ENCODE results near the gene PGAP2.

PGAP2 gene

DNA sequence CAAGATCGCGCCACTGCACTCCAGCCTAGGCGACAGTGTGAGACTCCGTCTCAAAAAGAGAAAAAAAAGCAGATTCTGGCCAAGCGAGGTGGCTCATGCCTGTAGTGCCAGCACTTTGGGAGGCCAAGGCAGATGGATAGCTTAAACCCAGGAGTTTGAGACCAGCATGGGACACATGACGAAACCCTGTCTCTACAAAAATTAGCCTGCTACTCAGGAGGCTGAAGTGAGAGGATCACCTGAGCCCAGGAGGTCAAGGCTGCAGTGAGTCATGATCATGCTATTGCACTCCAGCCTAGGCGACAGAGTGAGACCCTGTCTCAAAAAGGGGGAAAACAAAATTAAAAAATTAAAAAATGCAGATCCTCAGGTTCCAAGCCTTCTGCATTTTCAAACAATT is 14.0 kb downstream of the PGAP2 start:
- peaks cover 6% of the 10 kb centered on the region for H3K4me1 ChIP-seq (ENCODE audit: control insufficient read depth, insufficient read depth, low read length)
- H3K36me3 ChIP-seq (ENCODE audit: control insufficient read depth, insufficient read depth, low read length), result peaks cover 1% of the 10 kb centered on the region
- no peak overlapping the region for H3K27ac ChIP-seq (ENCODE audit: insufficient read depth, low read depth, low read length, poor library complexity, severe bottlenecking)
- H3K27me3 ChIP-seq (ENCODE audit: control insufficient read depth, insufficient read depth, low read length, poor library complexity, severe bottlenecking), result no peaks in the 10 kb centered on the region
- no peaks in the 10 kb centered on the region for H3K9me3 ChIP-seq (ENCODE audit: control insufficient read depth, low read length)
- no peak overlapping the region for H3K4me3 ChIP-seq (ENCODE audit: insufficient read depth, low read depth, low read length)
- WGBS, 2 experiments, result 86 to 93% methylated on average over 7 of the region's 7 CpGs

DNA sequence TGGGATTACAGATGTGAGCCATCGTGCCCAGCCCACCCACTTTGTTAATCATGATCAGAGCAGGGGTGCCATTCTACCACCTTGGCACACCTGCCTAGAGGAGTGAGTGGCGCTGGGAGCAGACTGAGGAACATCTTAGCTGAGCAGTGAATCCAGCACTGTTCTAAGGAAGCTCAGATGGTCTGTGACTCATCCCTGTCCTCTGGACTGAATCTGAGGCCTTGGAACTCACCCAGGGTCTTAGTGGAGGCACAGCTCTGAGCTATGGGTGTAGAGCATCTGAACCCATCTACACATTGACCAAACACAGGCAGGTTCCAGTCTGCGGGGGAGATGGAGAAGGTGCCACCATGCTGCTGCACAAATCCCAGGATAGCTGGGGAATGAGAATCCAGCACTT is 14.9 kb downstream of the PGAP2 start:
- Histone ChIP-seq H3K36me3 (ENCODE audit: control insufficient read depth, insufficient read depth, low read length) (peaks cover 7% of the 10 kb centered on the region), H3K9me3 (ENCODE audit: control insufficient read depth, low read length) (no peaks in the 10 kb centered on the region), H3K4me1 (ENCODE audit: control insufficient read depth, insufficient read depth, low read length) (peaks cover 6% of the 10 kb centered on the region), H3K4me3 (ENCODE audit: insufficient read depth, low read depth, low read length) (no peak overlapping the region), H3K27me3 (ENCODE audit: control insufficient read depth, insufficient read depth, low read length, poor library complexity, severe bottlenecking) (no peaks in the 10 kb centered on the region), H3K27ac (ENCODE audit: insufficient read depth, low read depth, low read length, poor library complexity, severe bottlenecking) (no peak overlapping the region)
- WGBS, 2 experiments, result 90 to 97% methylated on average over 3 of the region's 3 CpGs

DNA sequence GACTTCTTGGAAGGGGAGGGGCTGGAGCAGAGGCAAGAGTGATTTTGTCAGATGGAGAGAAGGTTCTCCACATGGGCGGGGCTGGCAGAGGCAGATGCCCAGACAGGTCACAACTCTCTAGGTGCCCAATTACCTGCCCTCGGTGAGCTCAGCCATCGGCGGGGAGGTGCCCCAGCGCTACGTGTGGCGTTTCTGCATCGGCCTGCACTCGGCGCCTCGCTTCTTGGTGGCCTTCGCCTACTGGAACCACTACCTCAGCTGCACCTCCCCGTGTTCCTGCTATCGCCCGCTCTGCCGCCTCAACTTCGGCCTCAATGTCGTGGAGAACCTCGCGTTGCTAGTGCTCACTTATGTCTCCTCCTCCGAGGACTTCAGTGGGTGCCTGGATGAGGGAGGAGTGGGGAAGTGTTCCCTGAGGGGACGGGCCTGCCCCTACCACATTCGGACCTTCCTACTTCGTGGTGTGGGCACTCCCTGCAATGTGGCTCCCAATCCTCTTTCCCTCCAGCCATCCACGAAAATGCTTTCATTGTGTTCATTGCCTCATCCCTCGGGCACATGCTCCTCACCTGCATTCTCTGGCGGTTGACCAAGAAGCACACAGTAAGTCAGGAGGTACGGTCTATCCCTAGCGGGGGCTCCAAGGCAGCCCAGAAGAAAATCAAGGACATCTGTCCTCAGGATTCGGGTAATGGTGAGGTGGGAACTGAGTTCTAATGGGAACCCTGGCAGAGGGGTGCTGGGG is 15.6 kb downstream of the PGAP2 start:
- Histone ChIP-seq H3K4me3 (ENCODE audit: insufficient read depth, low read depth, low read length) (no peak overlapping the region), H3K9me3 (ENCODE audit: control insufficient read depth, low read length) (no peaks in the 10 kb centered on the region), H3K4me1 (ENCODE audit: control insufficient read depth, insufficient read depth, low read length) (peaks cover 6% of the 10 kb centered on the region), H3K36me3 (ENCODE audit: control insufficient read depth, insufficient read depth, low read length) (peaks cover 7% of the 10 kb centered on the region), H3K27me3 (ENCODE audit: control insufficient read depth, insufficient read depth, low read length, poor library complexity, severe bottlenecking) (no peaks in the 10 kb centered on the region), H3K27ac (ENCODE audit: insufficient read depth, low read depth, low read length, poor library complexity, severe bottlenecking) (no peak overlapping the region)
- 95% methylated on average over 30 of the region's 30 CpGs for WGBS, 2 experiments

DNA sequence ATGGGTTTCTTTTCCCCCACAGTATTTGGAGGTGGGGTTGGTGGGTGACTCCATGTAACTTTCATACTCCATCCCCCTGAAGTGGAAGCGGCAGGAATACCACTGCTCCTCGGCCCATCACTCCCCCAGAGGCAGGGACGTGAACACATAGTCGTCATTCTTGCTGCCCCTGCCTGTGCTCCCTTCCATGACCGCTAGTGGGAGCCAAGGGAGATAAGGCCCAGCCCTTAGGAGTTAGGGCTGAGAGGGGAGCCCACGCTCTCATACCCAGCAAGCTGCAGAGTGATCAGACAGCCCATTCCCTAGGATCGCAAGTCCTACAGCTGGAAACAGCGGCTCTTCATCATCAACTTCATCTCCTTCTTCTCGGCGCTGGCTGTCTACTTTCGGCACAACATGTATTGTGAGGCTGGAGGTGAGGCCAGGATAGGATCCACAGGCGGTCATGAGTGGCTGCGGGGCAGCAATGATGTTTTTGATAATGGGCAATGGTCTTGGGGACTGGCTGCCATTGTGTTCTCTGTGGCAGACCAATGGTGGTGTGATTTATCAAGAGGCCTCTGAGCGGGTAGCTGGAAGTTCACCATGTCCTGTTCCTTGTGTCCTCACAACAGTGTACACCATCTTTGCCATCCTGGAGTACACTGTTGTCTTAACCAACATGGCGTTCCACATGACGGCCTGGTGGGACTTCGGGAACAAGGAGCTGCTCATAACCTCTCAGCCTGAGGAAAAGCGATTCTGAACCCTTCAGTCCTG is 16.5 kb downstream of the PGAP2 start:
- Histone ChIP-seq H3K27me3 (ENCODE audit: control insufficient read depth, insufficient read depth, low read length, poor library complexity, severe bottlenecking) (no peaks in the 10 kb centered on the region), H3K27ac (ENCODE audit: insufficient read depth, low read depth, low read length, poor library complexity, severe bottlenecking) (no peak overlapping the region), H3K4me1 (ENCODE audit: control insufficient read depth, insufficient read depth, low read length) (peaks cover 6% of the 10 kb centered on the region), H3K4me3 (ENCODE audit: insufficient read depth, low read depth, low read length) (no peak overlapping the region), H3K36me3 (ENCODE audit: control insufficient read depth, insufficient read depth, low read length) (peaks cover 7% of the 10 kb centered on the region), H3K9me3 (ENCODE audit: control insufficient read depth, low read length) (no peaks in the 10 kb centered on the region)
- 74 to 78% methylated on average over 18 of the region's 18 CpGs for WGBS, 2 experiments

DNA sequence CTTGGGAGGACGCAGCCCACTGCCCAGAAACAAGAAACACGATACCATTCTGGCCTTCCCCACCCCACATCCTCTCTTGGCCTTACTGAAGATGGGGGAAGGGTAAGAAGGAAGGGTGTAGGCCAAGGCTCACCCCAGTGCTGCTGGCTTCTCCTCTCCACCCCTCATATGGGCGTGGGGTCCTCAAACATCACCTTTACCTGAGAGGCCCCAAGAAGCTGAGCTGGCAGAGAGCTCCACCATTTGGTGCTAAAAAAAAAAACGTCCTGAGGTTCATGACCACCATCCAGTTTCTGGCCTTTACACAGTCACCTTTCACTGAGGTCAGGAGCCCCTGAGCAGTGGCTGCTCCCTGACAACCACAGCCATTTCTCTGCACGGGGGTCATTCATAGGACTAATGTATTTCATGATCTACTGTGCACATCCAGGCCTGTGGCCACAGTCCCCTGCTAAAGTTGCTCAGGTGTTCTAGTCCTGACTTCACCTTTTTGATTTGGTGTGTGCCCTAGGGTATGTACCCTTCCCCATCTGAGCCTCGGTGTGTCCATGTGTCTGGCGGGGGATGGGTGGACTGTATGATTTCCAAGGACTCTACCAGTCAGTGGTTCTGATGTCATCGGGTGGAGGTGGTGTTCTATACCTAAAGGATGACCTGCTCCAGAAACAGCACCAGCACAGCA is 17.3 kb downstream of the PGAP2 start:
- Histone ChIP-seq H3K36me3 (ENCODE audit: control insufficient read depth, insufficient read depth, low read length) (peaks cover 7% of the 10 kb centered on the region), H3K27ac (ENCODE audit: insufficient read depth, low read depth, low read length, poor library complexity, severe bottlenecking) (no peak overlapping the region), H3K4me1 (ENCODE audit: control insufficient read depth, insufficient read depth, low read length) (peaks cover 6% of the 10 kb centered on the region), H3K4me3 (ENCODE audit: insufficient read depth, low read depth, low read length) (no peak overlapping the region), H3K9me3 (ENCODE audit: control insufficient read depth, low read length) (no peaks in the 10 kb centered on the region), H3K27me3 (ENCODE audit: control insufficient read depth, insufficient read depth, low read length, poor library complexity, severe bottlenecking) (no peaks in the 10 kb centered on the region)
- 81 to 84% methylated on average over 7 to 8 of the region's 8 CpGs for WGBS, 2 experiments

DNA sequence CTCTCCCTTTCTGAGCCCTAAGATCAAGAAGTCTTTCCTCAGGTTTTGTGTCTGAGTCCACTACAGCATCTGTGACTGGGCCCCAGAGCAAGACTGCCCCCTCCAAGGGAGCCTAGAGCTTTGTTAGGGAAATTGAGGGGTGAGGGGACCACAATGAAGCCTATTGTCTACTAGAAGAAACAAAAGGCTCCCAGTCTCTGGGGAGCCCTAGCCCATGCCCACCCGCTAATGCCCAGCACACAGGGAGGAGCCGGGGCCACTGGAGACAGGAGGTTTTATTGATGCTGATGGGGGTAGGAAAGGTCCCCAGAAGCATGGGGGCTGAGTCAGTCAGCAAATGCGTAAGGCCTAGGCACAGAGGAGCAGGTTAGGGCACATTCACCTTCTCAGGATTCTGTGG is 18.4 kb downstream of the PGAP2 start:
- Histone ChIP-seq H3K9me3 (ENCODE audit: control insufficient read depth, low read length) (no peaks in the 10 kb centered on the region), H3K4me3 (ENCODE audit: insufficient read depth, low read depth, low read length) (no peak overlapping the region), H3K36me3 (ENCODE audit: control insufficient read depth, insufficient read depth, low read length) (peaks cover 7% of the 10 kb centered on the region), H3K27ac (ENCODE audit: insufficient read depth, low read depth, low read length, poor library complexity, severe bottlenecking) (no peak overlapping the region), H3K4me1 (ENCODE audit: control insufficient read depth, insufficient read depth, low read length) (peaks cover 6% of the 10 kb centered on the region), H3K27me3 (ENCODE audit: control insufficient read depth, insufficient read depth, low read length, poor library complexity, severe bottlenecking) (no peaks in the 10 kb centered on the region)
- WGBS, 2 experiments, result 45 to 57% methylated on average over 3 of the region's 3 CpGs

DNA sequence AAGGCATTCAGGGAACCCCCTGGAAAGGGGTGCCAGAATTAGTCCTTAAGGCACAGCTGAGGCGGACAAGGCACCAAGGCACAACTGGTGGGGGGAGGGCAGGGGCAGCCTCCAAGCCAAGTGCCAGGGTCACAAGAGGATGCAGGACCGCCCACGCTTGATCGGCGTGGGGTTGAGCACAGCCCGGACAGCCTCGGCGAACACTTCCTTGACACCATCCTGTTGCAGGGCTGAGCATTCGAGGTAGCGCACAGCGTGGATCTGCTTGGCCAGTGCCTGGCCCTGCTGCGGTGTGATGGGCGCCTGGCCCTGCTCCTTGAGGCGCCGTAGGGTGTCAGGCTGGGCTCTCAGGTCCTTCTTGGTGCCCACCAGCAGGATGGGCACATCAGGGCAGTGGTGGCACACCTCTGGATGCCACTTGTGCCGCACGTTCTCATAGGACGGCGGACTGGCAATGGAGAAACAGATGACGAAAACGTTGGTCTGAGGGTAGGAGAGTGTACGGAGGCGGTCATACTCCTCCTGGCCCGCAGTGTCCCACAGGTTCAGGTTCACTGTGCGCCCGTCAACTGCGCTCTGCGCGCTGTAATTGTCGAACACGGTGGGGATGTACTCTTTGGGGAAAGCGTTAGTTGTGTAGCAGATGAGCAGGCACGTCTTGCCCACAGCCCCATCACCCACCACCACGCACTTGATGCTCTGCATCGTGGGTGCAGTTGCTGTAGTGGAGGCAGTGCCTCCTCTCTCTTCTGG is 19.2 kb downstream of the PGAP2 start:
- WGBS, 2 experiments, result 95% methylated on average over 35 of the region's 35 CpGs
- Histone ChIP-seq H3K4me3 (ENCODE audit: insufficient read depth, low read depth, low read length) (no peak overlapping the region), H3K4me1 (ENCODE audit: control insufficient read depth, insufficient read depth, low read length) (peaks cover 6% of the 10 kb centered on the region), H3K36me3 (ENCODE audit: control insufficient read depth, insufficient read depth, low read length) (peaks cover 7% of the 10 kb centered on the region), H3K9me3 (ENCODE audit: control insufficient read depth, low read length) (no peaks in the 10 kb centered on the region), H3K27ac (ENCODE audit: insufficient read depth, low read depth, low read length, poor library complexity, severe bottlenecking) (no peak overlapping the region), H3K27me3 (ENCODE audit: control insufficient read depth, insufficient read depth, low read length, poor library complexity, severe bottlenecking) (no peaks in the 10 kb centered on the region)

DNA sequence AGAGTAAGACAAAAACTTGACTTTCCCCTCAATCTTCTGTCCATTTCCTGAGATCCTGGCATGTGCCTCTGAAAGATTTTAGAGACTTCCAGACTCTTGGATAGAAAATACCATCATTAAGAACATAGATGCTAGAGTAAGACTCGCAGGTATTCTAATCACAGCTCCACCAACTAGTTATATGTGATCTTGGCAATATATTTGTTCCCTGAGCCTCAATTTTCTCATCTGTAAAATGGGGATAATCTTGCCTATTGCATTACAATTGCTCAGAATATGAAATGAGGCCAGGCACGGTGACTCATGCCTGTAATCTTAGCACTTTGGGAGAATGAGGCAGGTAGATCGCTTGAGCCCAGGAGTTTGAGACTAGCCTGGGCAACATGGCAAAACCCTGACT is 21.7 kb downstream of the PGAP2 start:
- Histone ChIP-seq H3K9me3 (ENCODE audit: control insufficient read depth, low read length) (no peaks in the 10 kb centered on the region), H3K27me3 (ENCODE audit: control insufficient read depth, insufficient read depth, low read length, poor library complexity, severe bottlenecking) (no peaks in the 10 kb centered on the region), H3K36me3 (ENCODE audit: control insufficient read depth, insufficient read depth, low read length) (peaks cover 7% of the 10 kb centered on the region), H3K27ac (ENCODE audit: insufficient read depth, low read depth, low read length, poor library complexity, severe bottlenecking) (no peak overlapping the region), H3K4me3 (ENCODE audit: insufficient read depth, low read depth, low read length) (no peak overlapping the region), H3K4me1 (ENCODE audit: control insufficient read depth, insufficient read depth, low read length) (peaks cover 6% of the 10 kb centered on the region)
- 87 to 98% methylated on average over 3 of the region's 3 CpGs for WGBS, 2 experiments

DNA sequence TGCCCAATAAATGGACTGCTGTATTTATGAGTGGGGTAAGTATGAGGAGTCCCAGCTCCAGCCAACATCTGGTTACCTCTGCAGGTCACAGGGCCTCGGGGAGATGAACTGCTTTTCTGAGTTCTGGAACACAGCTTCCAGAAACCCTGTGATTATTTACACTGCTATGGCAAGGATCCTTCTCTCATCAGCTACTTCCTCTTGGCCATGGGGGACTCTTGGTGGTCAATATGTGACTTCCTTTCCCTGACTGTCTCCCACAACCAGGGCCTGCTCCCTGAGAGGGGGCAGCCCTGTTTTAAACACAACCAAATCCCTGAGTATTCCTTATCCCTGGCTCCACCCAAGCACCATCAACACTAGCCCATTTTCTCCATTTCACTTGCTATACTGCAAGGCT is 22.4 kb downstream of the PGAP2 start:
- WGBS, 2 experiments, result 84 to 98% methylated on average over 1 of the region's 1 CpG
- H3K36me3 ChIP-seq (ENCODE audit: control insufficient read depth, insufficient read depth, low read length), result peaks cover 7% of the 10 kb centered on the region

More for the DNA sequence above, 22.4 kb downstream of the PGAP2 start:
- Histone ChIP-seq H3K9me3 (ENCODE audit: control insufficient read depth, low read length) (no peaks in the 10 kb centered on the region), H3K4me3 (ENCODE audit: insufficient read depth, low read depth, low read length) (no peak overlapping the region), H3K27me3 (ENCODE audit: control insufficient read depth, insufficient read depth, low read length, poor library complexity, severe bottlenecking) (no peaks in the 10 kb centered on the region), H3K4me1 (ENCODE audit: control insufficient read depth, insufficient read depth, low read length) (peaks cover 6% of the 10 kb centered on the region), H3K27ac (ENCODE audit: insufficient read depth, low read depth, low read length, poor library complexity, severe bottlenecking) (no peak overlapping the region)

Data from ectodermal cell (in vitro differentiated cells).